ENCODE results near the gene SNX32. TPM values are rescaled to one million over a fixed set of nuclear protein-coding genes. Genes with fewer than 3 reads are reported as not detected.
A peak's percentile ranks its signal among the peaks of the same experiment; 100 is the strongest.

Gene SNX32
- total RNA-seq, 1 donor from 2014 or later, result 0.40 TPM

DNA sequence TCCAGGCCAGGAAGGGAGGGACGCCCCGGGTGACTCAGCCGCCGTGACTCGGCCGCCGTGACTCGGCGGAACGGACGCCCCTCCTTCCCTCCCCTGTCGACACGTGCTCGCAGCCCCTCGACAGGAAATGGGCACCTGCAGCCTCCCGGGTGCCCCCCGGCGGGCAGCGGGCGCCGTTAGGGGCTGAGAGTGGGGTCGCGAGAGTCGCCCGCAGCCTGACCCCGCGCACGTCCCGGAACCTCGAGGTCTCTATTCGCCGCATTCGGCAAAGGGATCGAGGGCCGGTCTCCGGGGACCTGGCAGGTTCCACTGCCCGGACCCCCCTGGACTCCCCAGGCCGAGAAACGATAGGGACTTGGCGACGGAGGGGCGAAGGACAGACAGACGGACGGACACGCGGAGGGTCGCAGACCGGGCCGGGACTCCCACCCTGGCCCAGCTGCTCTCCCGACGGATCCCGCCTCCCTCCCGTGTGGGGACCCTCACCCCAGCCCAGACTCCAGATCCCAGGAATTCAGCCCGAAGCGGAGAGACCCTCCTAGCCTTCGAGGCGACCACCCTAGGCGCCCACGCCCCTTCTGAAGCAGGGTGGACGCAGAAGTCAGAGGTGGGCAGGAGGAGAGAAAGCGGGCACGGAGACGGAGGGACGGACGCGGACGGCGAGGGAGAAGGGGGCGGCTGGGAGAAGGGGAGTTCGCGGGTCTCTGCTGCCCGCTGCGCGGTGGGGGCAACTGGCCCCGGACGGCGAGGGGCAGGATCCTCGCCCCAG lies 65.8 kb downstream of the SNX32 start:
- DNase-seq (ENCODE audit: low read depth), result no peak

GRCh38 chr11:65900125-65900898 lies 66.5 kb downstream of the SNX32 start, which contains the start of gene FOSL1:
Gene FOSL1 (minus strand): TSS chr11:65900388. CDS start chr11:65900339, 49 bp downstream.
- DNase-seq (ENCODE audit: low read depth), result peak; percentile 83

- no peak for DNase-seq (ENCODE audit: low read depth)
Observed at GRCh38 chr11:65900899-65901180, 67.1 kb downstream of the SNX32 start.

GRCh38 chr11:65903068-65903481 lies 69.3 kb downstream of the SNX32 start:
- DNase-seq (ENCODE audit: low read depth), result peak; percentile 85

Other genes starting within 250 kb of the SNX32 start
- gene KCNK7, start 238.2 kb upstream of the SNX32 start, total RNA-seq, result 0.20 TPM in 1 of 2 replicates, not detected in the other
- gene MAP3K11, start 219.7 kb upstream of the SNX32 start, total RNA-seq, result 27.1 and 43.3 TPM in 2 replicates
- gene PCNX3, start 218.2 kb upstream of the SNX32 start, total RNA-seq, result 16.7 and 50.2 TPM in 2 replicates
- gene SIPA1, start 195.9 kb upstream of the SNX32 start, total RNA-seq, result 16.8 and 29.1 TPM in 2 replicates
- 15.3 and 23.2 TPM in 2 replicates for gene RELA, start 171.0 kb upstream of the SNX32 start, total RNA-seq
- gene KAT5, start 121.7 kb upstream of the SNX32 start, total RNA-seq, result 29.5 and 33.7 TPM in 2 replicates
- gene RNASEH2C, start 113.2 kb upstream of the SNX32 start, total RNA-seq, result 17.2 and 21.5 TPM in 2 replicates
- 10.6 and 17.2 TPM in 2 replicates for gene AP5B1, start 53.0 kb upstream of the SNX32 start, total RNA-seq
- 0.20 and 5.2 TPM in 2 replicates for gene OVOL1, start 46.9 kb upstream of the SNX32 start, total RNA-seq
- 1,035 and 1,160 TPM in 2 replicates for gene CFL1, start 24.2 kb downstream of the SNX32 start, total RNA-seq
- 37.0 and 52.4 TPM in 2 replicates for gene MUS81, start 26.5 kb downstream of the SNX32 start, total RNA-seq
- gene EFEMP2, start 38.8 kb downstream of the SNX32 start, total RNA-seq, result 18.9 and 35.0 TPM in 2 replicates
- 0.35 TPM in 1 of 2 replicates, not detected in the other for gene CTSW, start 45.9 kb downstream of the SNX32 start, total RNA-seq
- gene FIBP, start 54.5 kb downstream of the SNX32 start, total RNA-seq, result 96.8 and 192 TPM in 2 replicates
- gene CCDC85B, start 56.7 kb downstream of the SNX32 start, total RNA-seq, result 10.0 and 13.5 TPM in 2 replicates
- gene FOSL1, start 66.4 kb downstream of the SNX32 start, total RNA-seq, result 4.2 and 9.7 TPM in 2 replicates
- gene C11orf68, start 85.1 kb downstream of the SNX32 start, total RNA-seq, result 6.9 and 15.7 TPM in 2 replicates
- 54.2 and 117 TPM in 2 replicates for gene DRAP1, start 85.5 kb downstream of the SNX32 start, total RNA-seq
- not detected in 2 replicates for gene TSGA10IP, start 111.5 kb downstream of the SNX32 start, total RNA-seq
- 10.8 and 43.3 TPM in 2 replicates for gene SART1, start 127.8 kb downstream of the SNX32 start, total RNA-seq
- 38.0 and 39.0 TPM in 2 replicates for gene EIF1AD, start 168.2 kb downstream of the SNX32 start, total RNA-seq
- gene BANF1, start 168.5 kb downstream of the SNX32 start, total RNA-seq, result 10.6 and 14.3 TPM in 2 replicates
- 2.3 and 140 TPM in 2 replicates for gene CST6, start 178.0 kb downstream of the SNX32 start, total RNA-seq
- gene CATSPER1, start 192.5 kb downstream of the SNX32 start, total RNA-seq, result 0.65 TPM in 1 of 2 replicates, not detected in the other
- 0.87 and 1.8 TPM in 2 replicates for gene GAL3ST3, start 215.2 kb downstream of the SNX32 start, total RNA-seq
- gene SF3B2, start 218.4 kb downstream of the SNX32 start, total RNA-seq, result 122 and 141 TPM in 2 replicates
- 19.4 and 61.2 TPM in 2 replicates for gene PACS1, start 236.3 kb downstream of the SNX32 start, total RNA-seq

Data from renal cortical epithelial cell (primary cell).